Stimulated activated CD4-positive, alpha-beta T cell treated with anti-CD3 and anti-CD28 coated beads, Interleukin-12 subunit alpha, Interleukin-12 subunit beta, amount 100 ng/mL, for 24 hours (primary cell): Measurements from ENCODE around the gene ST3GAL2.
"Not testable (repeated sequence)": the region's sequence is repeated elsewhere in the genome, so short reads cannot be mapped to it uniquely, and the experiment has no call there.

Experiments
- DNase-seq, 2 experiments: peaks; one replicate each; pipeline ENCODE4 v3.0.0-alpha.2; 2020; ENCODE audit warnings: low read depth in 2 of 2

Gene ST3GAL2

GRCh38 chr16:70386289-70386986, 52.5 kb downstream of the ST3GAL2 start:
- DNase-seq = not testable (repeated sequence)

- no peak for DNase-seq
Observed at GRCh38 chr16:70383421-70383960, 55.4 kb downstream of the ST3GAL2 start.

- DNase-seq = peak in 1 of 2 experiments; percentile 55
Observed at GRCh38 chr16:70381604-70382342, 57.1 kb downstream of the ST3GAL2 start.

- peak; percentile 93 to 94 for DNase-seq
Observed at GRCh38 chr16:70380919-70381603, 57.8 kb downstream of the ST3GAL2 start.

- peak; percentile 64 to 66 for DNase-seq
Observed at GRCh38 chr16:70380248-70380918, 58.5 kb downstream of the ST3GAL2 start.

- DNase-seq = no peak
Observed at GRCh38 chr16:70378869-70379493, 59.9 kb downstream of the ST3GAL2 start.

- DNase-seq = no peak
Observed at GRCh38 chr16:70377782-70378181, 61.1 kb downstream of the ST3GAL2 start.

- no peak for DNase-seq
Observed at GRCh38 chr16:70375636-70376611, 63.0 kb downstream of the ST3GAL2 start.

- DNase-seq = no peak
Observed at GRCh38 chr16:70374213-70374612, 64.7 kb downstream of the ST3GAL2 start.

- no peak for DNase-seq
Observed at GRCh38 chr16:70372921-70373728, 65.8 kb downstream of the ST3GAL2 start.

- no peak for DNase-seq
Observed at GRCh38 chr16:70370924-70371323, 68.0 kb downstream of the ST3GAL2 start.

- DNase-seq = not testable (repeated sequence)
Observed at GRCh38 chr16:70370145-70370544, 68.8 kb downstream of the ST3GAL2 start.

GRCh38 chr16:70364399-70364798, 74.5 kb downstream of the ST3GAL2 start:
- no peak for DNase-seq

- no peak for DNase-seq
Observed at GRCh38 chr16:70359552-70359951, 79.3 kb downstream of the ST3GAL2 start.

GRCh38 chr16:70349783-70350182, 89.1 kb downstream of the ST3GAL2 start:
- no peak for DNase-seq

GRCh38 chr16:70348991-70349390, 89.9 kb downstream of the ST3GAL2 start:
- DNase-seq = no peak

- no peak for DNase-seq
Observed at GRCh38 chr16:70345840-70346239, 93.1 kb downstream of the ST3GAL2 start.

- DNase-seq = no peak
Observed at GRCh38 chr16:70342016-70342415, 96.9 kb downstream of the ST3GAL2 start.

GRCh38 chr16:70341600-70341999, 97.3 kb downstream of the ST3GAL2 start:
- DNase-seq = no peak
